Measurements from ENCODE around the gene CIITA.
"Not testable (repeated sequence)": the region's sequence is repeated elsewhere in the genome, so short reads cannot be mapped to it uniquely, and the experiment has no call there.

CIITA gene

DNA sequence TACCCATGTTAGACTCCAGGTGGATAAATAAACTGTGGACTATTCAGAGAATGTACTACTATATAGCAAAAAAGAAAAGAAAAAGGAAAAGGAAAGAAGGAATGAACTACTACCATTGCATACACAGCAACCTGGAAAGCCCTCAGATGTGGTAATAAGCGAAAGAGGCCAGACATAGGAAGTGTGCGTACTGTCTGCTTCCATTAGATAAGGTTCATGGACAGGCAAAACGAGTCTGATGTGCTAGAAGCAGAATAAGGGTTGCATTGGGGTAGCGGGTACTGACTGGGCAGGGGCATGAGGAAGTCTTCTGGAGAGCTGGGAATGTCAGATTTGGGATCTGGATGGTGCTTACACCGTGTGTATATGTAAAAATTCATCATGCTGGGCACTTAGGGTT is 89.1 kb downstream of the CIITA start:
- Histone ChIP-seq H3K36me3 (ENCODE audit: low read length) (no peaks in the 10 kb centered on the region), H3K27me3 (ENCODE audit: low read length) (no peaks in the 10 kb centered on the region)
- TF ChIP-seq, protein P1, sequence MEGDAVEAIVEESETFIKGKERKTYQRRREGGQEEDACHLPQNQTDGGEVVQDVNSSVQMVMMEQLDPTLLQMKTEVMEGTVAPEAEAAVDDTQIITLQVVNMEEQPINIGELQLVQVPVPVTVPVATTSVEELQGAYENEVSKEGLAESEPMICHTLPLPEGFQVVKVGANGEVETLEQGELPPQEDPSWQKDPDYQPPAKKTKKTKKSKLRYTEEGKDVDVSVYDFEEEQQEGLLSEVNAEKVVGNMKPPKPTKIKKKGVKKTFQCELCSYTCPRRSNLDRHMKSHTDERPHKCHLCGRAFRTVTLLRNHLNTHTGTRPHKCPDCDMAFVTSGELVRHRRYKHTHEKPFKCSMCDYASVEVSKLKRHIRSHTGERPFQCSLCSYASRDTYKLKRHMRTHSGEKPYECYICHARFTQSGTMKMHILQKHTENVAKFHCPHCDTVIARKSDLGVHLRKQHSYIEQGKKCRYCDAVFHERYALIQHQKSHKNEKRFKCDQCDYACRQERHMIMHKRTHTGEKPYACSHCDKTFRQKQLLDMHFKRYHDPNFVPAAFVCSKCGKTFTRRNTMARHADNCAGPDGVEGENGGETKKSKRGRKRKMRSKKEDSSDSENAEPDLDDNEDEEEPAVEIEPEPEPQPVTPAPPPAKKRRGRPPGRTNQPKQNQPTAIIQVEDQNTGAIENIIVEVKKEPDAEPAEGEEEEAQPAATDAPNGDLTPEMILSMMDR (IDR thresholded peaks at IDR 0.05; ENCODE audit: insufficient read depth, low read length, poor library complexity, severe bottlenecking), result no peak
- TF ChIP-seq EZH2phosphoT487 (conservative IDR thresholded peaks at IDR 0.05; ENCODE audit: low read length), result no peak

DNA sequence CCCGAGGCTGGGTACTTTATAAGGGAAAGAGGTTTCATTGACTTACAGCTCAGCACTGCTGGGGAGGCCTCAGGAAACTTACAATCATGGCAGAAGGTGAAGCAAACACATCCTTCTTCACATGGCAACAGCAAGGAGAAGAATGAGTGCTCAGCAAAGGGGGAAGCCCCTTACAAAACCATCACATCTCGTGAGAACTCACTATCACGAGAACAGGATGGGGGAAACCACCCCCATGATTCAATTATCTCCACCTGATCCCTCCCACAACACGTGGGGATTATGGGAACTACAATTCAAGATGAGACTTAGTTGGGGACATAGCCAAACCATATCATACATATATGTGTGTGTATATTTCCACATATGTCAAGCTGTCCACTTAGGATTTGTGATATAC is 89.6 kb downstream of the CIITA start:
- H3K27ac ChIP-seq (ENCODE audit: low read depth, low read length); H3K9ac ChIP-seq (ENCODE audit: low read length); H2AFZ ChIP-seq (ENCODE audit: low read depth, low read length, severe bottlenecking); H3K4me3 ChIP-seq (ENCODE audit: insufficient read depth, low read length, poor library complexity, severe bottlenecking); H4K20me1 ChIP-seq (ENCODE audit: low read depth, low read length); H3K79me2 ChIP-seq (ENCODE audit: insufficient read depth, low read length); H3K9me3 ChIP-seq (ENCODE audit: insufficient read depth, low read length); H3F3A ChIP-seq (ENCODE audit: insufficient read depth); H3K27me3 ChIP-seq (ENCODE audit: low read length); H3K4me2 ChIP-seq (ENCODE audit: low read depth, low read length, poor library complexity, severe bottlenecking); H3K36me3 ChIP-seq (ENCODE audit: low read length); H3K9me2 ChIP-seq (replicated peaks; ENCODE audit: insufficient read depth, low read length): not testable (repeated sequence)

More for the DNA sequence above, 89.1 kb downstream of the CIITA start:
- H2AFZ ChIP-seq (ENCODE audit: low read depth, low read length, severe bottlenecking), result no peak overlapping the region
- no peak overlapping the region for H3K27ac ChIP-seq (ENCODE audit: low read depth, low read length)
- H4K20me1 ChIP-seq (ENCODE audit: low read depth, low read length), result no peaks in the 10 kb centered on the region
- H3K79me2 ChIP-seq (ENCODE audit: insufficient read depth, low read length), result no peaks in the 10 kb centered on the region
- no peaks in the 10 kb centered on the region for H3F3A ChIP-seq (ENCODE audit: insufficient read depth)
- no peak overlapping the region for H3K9ac ChIP-seq (ENCODE audit: low read length)
- H3K4me3 ChIP-seq (ENCODE audit: insufficient read depth, low read length, poor library complexity, severe bottlenecking), result no peak overlapping the region
- no peaks in the 10 kb centered on the region for H3K9me3 ChIP-seq (ENCODE audit: insufficient read depth, low read length)
- H3K4me2 ChIP-seq (ENCODE audit: low read depth, low read length, poor library complexity, severe bottlenecking), result no peak overlapping the region
- no peaks in the 10 kb centered on the region for H3K9me2 ChIP-seq (replicated peaks; ENCODE audit: insufficient read depth, low read length)

DNA sequence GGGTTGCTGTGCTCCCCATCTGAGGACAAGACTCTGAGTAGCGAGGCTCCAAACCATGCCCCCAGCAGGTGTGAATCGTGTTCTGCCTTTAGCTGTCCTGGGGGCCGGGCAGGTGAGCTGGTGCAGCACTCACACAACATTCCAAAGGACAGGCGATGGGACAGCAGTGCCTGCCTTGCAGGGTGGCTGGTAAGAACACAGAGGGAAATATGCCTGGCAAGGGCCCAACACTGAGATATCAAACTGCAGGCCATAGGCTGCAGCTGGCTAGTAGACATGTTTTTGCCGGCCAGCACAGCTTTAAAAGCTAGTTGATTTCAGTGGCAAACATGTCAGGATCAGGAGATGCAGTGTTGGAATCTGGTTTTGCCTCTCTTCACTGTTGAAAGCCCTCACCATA is 91.0 kb downstream of the CIITA start:
- no peak overlapping the region for H3K9ac ChIP-seq (ENCODE audit: low read length)
- H2AFZ ChIP-seq (ENCODE audit: low read depth, low read length, severe bottlenecking), result no peak overlapping the region
- no peaks in the 10 kb centered on the region for H3F3A ChIP-seq (ENCODE audit: insufficient read depth)
- H3K27ac ChIP-seq (ENCODE audit: low read depth, low read length), result no peak overlapping the region
- no peaks in the 10 kb centered on the region for H3K79me2 ChIP-seq (ENCODE audit: insufficient read depth, low read length)
- no peak overlapping the region for H3K4me2 ChIP-seq (ENCODE audit: low read depth, low read length, poor library complexity, severe bottlenecking)
- TF ChIP-seq, protein P1 (IDR thresholded peaks at IDR 0.05; ENCODE audit: insufficient read depth, low read length, poor library complexity, severe bottlenecking), result no peak
- no peak for TF ChIP-seq EZH2phosphoT487 (conservative IDR thresholded peaks at IDR 0.05; ENCODE audit: low read length)
- H3K27me3 ChIP-seq (ENCODE audit: low read length), result no peaks in the 10 kb centered on the region
- no peak overlapping the region for H3K4me3 ChIP-seq (ENCODE audit: insufficient read depth, low read length, poor library complexity, severe bottlenecking)
- H3K9me2 ChIP-seq (replicated peaks; ENCODE audit: insufficient read depth, low read length), result no peaks in the 10 kb centered on the region
- H3K36me3 ChIP-seq (ENCODE audit: low read length), result no peaks in the 10 kb centered on the region
- no peaks in the 10 kb centered on the region for H4K20me1 ChIP-seq (ENCODE audit: low read depth, low read length)
- H3K9me3 ChIP-seq (ENCODE audit: insufficient read depth, low read length), result no peaks in the 10 kb centered on the region

DNA sequence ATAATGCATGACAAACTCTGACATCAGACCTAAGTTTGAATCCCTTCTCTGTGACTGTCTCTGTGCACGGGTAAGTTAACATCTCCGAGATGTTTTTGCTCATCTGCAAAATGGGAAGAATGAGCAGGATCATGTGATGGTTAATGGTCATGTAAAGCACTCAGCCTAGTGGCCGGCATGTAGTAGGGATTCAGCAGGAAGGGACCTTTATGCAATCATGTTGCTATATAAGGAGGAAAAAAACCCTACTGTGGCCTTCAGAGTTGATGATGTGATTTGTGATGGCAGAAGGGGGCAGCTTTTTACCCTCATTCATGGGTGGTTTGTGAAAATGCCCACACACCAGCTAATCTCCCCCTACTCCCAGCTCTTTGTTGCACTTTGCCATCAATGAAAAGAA is 91.5 kb downstream of the CIITA start:
- TF ChIP-seq, protein P1 (IDR thresholded peaks at IDR 0.05; ENCODE audit: insufficient read depth, low read length, poor library complexity, severe bottlenecking), result no peak
- TF ChIP-seq EZH2phosphoT487 (conservative IDR thresholded peaks at IDR 0.05; ENCODE audit: low read length), result no peak
- H3K27ac ChIP-seq (ENCODE audit: low read depth, low read length), result no peak overlapping the region

More for the DNA sequence above, 91.5 kb downstream of the CIITA start:
- no peaks in the 10 kb centered on the region for H3K9me3 ChIP-seq (ENCODE audit: insufficient read depth, low read length)
- H3K36me3 ChIP-seq (ENCODE audit: low read length), result no peaks in the 10 kb centered on the region
- H3K4me2 ChIP-seq (ENCODE audit: low read depth, low read length, poor library complexity, severe bottlenecking), result no peak overlapping the region
- no peaks in the 10 kb centered on the region for H3K9me2 ChIP-seq (replicated peaks; ENCODE audit: insufficient read depth, low read length)
- H3F3A ChIP-seq (ENCODE audit: insufficient read depth), result no peaks in the 10 kb centered on the region
- no peaks in the 10 kb centered on the region for H3K79me2 ChIP-seq (ENCODE audit: insufficient read depth, low read length)
- H3K4me3 ChIP-seq (ENCODE audit: insufficient read depth, low read length, poor library complexity, severe bottlenecking), result no peak overlapping the region
- no peak overlapping the region for H2AFZ ChIP-seq (ENCODE audit: low read depth, low read length, severe bottlenecking)
- H3K9ac ChIP-seq (ENCODE audit: low read length), result no peak overlapping the region
- no peaks in the 10 kb centered on the region for H3K27me3 ChIP-seq (ENCODE audit: low read length)
- no peaks in the 10 kb centered on the region for H4K20me1 ChIP-seq (ENCODE audit: low read depth, low read length)

Measured in SU-DHL-6 (cell line).